ENCODE data around the gene VAMP4. TPM values are rescaled to one million over a fixed set of nuclear protein-coding genes. Genes with fewer than 3 reads are reported as not detected.
A peak's percentile ranks its signal among the peaks of the same experiment; 100 is the strongest.

VAMP4 gene
- total RNA-seq, 1 donor from 2014 or later: 5.0 TPM

GRCh38 chr1:171674431-171675405 is 67.1 kb downstream of the VAMP4 start:
- no peak for TF ChIP-seq CTCF (IDR thresholded peaks at IDR 0.05; ENCODE audit: insufficient read depth, low read length, severe bottlenecking)
- Histone ChIP-seq H3K27me3 (ENCODE audit: control insufficient read depth, insufficient read depth, low read length) (no peaks in the 10 kb centered on the region), H3K36me3 (ENCODE audit: control insufficient read depth, insufficient read depth, low read length) (no peaks in the 10 kb centered on the region), H3K4me3 (ENCODE audit: low read depth, low read length) (no peak overlapping the region)
- DNase-seq (ENCODE audit: low read depth) (no peak), FAIRE-seq (no peak)

- H3K4me3 ChIP-seq (ENCODE audit: low read depth, low read length): no peak overlapping the region
- no peaks in the 10 kb centered on the region for H3K27me3 ChIP-seq (ENCODE audit: control insufficient read depth, insufficient read depth, low read length)
- no peak for TF ChIP-seq CTCF (IDR thresholded peaks at IDR 0.05; ENCODE audit: insufficient read depth, low read length, severe bottlenecking)
- FAIRE-seq: no peak
- DNase-seq (ENCODE audit: low read depth): no peak
- H3K36me3 ChIP-seq (ENCODE audit: control insufficient read depth, insufficient read depth, low read length): no peaks in the 10 kb centered on the region
Observed at GRCh38 chr1:171670739-171671138, 71.1 kb downstream of the VAMP4 start.

- Histone ChIP-seq H3K4me3 (ENCODE audit: low read depth, low read length) (no peak overlapping the region), H3K27me3 (ENCODE audit: control insufficient read depth, insufficient read depth, low read length) (no peaks in the 10 kb centered on the region), H3K36me3 (ENCODE audit: control insufficient read depth, insufficient read depth, low read length) (no peaks in the 10 kb centered on the region)
- TF ChIP-seq CTCF (IDR thresholded peaks at IDR 0.05; ENCODE audit: insufficient read depth, low read length, severe bottlenecking): no peak
- no peak for DNase-seq (ENCODE audit: low read depth)
- FAIRE-seq: no peak
Observed at GRCh38 chr1:171668372-171668771, 73.5 kb downstream of the VAMP4 start.

GRCh38 chr1:171666114-171666769 is 75.6 kb downstream of the VAMP4 start:
- H3K36me3 ChIP-seq (ENCODE audit: control insufficient read depth, insufficient read depth, low read length): no peaks in the 10 kb centered on the region
- no peak overlapping the region for H3K4me3 ChIP-seq (ENCODE audit: low read depth, low read length)
- no peak for DNase-seq (ENCODE audit: low read depth)
- no peak for FAIRE-seq
- H3K27me3 ChIP-seq (ENCODE audit: control insufficient read depth, insufficient read depth, low read length): no peaks in the 10 kb centered on the region
- TF ChIP-seq CTCF (IDR thresholded peaks at IDR 0.05; ENCODE audit: insufficient read depth, low read length, severe bottlenecking): no peak

GRCh38 chr1:171664976-171665375 is 76.9 kb downstream of the VAMP4 start:
- no peaks in the 10 kb centered on the region for H3K36me3 ChIP-seq (ENCODE audit: control insufficient read depth, insufficient read depth, low read length)
- TF ChIP-seq CTCF (IDR thresholded peaks at IDR 0.05; ENCODE audit: insufficient read depth, low read length, severe bottlenecking): no peak
- peak; percentile 29 for DNase-seq (ENCODE audit: low read depth)
- no peak for FAIRE-seq
- no peak overlapping the region for H3K4me3 ChIP-seq (ENCODE audit: low read depth, low read length)
- H3K27me3 ChIP-seq (ENCODE audit: control insufficient read depth, insufficient read depth, low read length): no peaks in the 10 kb centered on the region
